Measurements from ENCODE around the gene AP5Z1. TPM values are rescaled to one million over a fixed set of nuclear protein-coding genes. Genes with fewer than 3 reads are reported as not detected.
A peak's percentile ranks its signal among the peaks of the same experiment; 100 is the strongest.

AP5Z1 gene
- polyA plus RNA-seq, 2 of the 4 experiments (the other 2 are of a cell fraction) = 6.8 to 21.8 TPM

DNA sequence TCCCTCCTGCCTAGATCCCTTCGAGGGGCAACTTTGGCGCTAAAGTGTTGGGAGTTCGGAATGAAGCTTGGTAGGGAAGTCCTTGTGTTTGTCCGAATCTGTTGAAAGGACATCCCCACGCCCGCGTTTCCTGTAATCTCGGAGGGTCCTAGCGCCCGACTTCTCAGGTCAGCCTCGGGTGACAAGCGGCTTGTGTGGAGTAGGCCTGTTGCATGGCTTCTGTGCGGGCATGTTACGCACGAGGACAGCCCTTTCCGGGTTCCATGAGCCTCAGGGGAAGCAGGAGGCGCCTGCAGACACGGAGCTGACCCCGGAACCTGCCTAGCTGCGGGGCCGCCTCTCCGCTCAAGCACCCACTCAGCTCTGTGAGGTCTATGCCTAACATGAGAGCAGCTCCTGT is 28.4 kb upstream of the AP5Z1 start:
- DNase-seq (ENCODE audit: low read depth in 1 of 2, low spot score in 1 of 2) = no peak
- TF ChIP-seq HOXB13 (CRISPR knock-in tag; IDR thresholded peaks at IDR 0.05; ENCODE audit: low read depth) (peak; percentile 62; the same call in 1 of the 2 replicates), KDM5A (IDR thresholded peaks at IDR 0.05) (no peak), ZNF302 (CRISPR knock-in tag; IDR thresholded peaks at IDR 0.05) (no peak), HOXB5 (CRISPR knock-in tag; IDR thresholded peaks at IDR 0.05) (no peak)
- Histone ChIP-seq H3K9me3 (no peaks in the 10 kb centered on the region), H3K4me3 (no peak overlapping the region), H3K27ac (peak overlapping the region; percentile 96 to 99), H3K4me1 (peaks cover 66% of the 10 kb centered on the region), H3K4me2 (peak overlapping the region; percentile 89)
- ChIA-PET CTCF (interaction anchor here (0.9 to 7.8 kb wide), 8 partner anchors 9 to 137 kb away, joined by 3 to 46 read pairs (median 3); partner anchors contain the start of gene RADIL), POLR2A (interaction anchor here (2.4 to 4.5 kb wide), 2 partner anchors 28 to 105 kb away, joined by 17 to 32 read pairs; partner anchors contain the start of gene AP5Z1)
- no peak for FAIRE-seq
- no peak for ATAC-seq
- WGBS (ENCODE audit: missing lambda C conversion rate) = 98% methylated on average over 20 of the region's 22 CpGs

DNA sequence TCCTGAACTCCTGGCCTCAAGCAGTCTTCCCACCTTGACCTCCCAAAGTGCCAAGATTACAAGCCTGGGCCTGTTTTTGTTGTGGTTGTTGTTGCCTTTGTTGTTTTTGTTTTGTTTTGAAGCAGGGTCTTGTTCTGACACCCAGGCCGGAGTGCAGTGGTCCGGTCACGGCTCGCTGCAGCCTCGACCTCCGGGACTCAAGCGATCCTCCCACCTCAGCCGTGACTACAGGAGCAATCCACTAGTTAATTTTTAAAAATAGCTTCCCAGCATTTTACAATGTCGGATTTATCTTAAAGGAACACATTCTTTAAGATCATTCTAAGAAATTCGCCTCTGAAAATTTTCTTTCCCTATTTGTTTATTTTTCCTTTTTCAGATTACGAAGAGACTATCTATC is 27.7 kb upstream of the AP5Z1 start:
- DNase-seq (ENCODE audit: low read depth in 1 of 2, low spot score in 1 of 2) (no peak), ATAC-seq (no peak), FAIRE-seq (no peak)
- no peak overlapping the region for H3K4me3 ChIP-seq
- H3K9me3 ChIP-seq = no peaks in the 10 kb centered on the region
- peak overlapping the region; percentile 35 for H3K4me2 ChIP-seq
- WGBS (ENCODE audit: missing lambda C conversion rate) = 63% methylated on average over 11 of the region's 11 CpGs
- CTCF ChIA-PET = interaction anchor here (0.9 to 7.8 kb wide), 2 partner anchors 8 to 59 kb away, joined by 3 to 46 read pairs; no protein-coding TSS in a partner anchor
- H3K27ac ChIP-seq = peak overlapping the region; percentile 96 to 99
- POLR2A ChIA-PET = interaction anchor here (4.5 kb wide), 1 partner anchor 106 kb away, joined by 32 read pairs; no protein-coding TSS in a partner anchor
- H3K4me1 ChIP-seq = peaks cover 58% of the 10 kb centered on the region
- TF ChIP-seq MYC (IDR thresholded peaks at IDR 0.05; ENCODE audit: borderline replicate concordance, low read length) = no peak
- TF ChIP-seq RARB (CRISPR knock-in tag; IDR thresholded peaks at IDR 0.05) = no peak
- TF ChIP-seq KDM5A (IDR thresholded peaks at IDR 0.05) = no peak
- TF ChIP-seq, protein P1, sequence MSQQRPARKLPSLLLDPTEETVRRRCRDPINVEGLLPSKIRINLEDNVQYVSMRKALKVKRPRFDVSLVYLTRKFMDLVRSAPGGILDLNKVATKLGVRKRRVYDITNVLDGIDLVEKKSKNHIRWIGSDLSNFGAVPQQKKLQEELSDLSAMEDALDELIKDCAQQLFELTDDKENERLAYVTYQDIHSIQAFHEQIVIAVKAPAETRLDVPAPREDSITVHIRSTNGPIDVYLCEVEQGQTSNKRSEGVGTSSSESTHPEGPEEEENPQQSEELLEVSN (IDR thresholded peaks at IDR 0.05; ENCODE audit: borderline replicate concordance, low read depth) = no peak
- no peak for TF ChIP-seq CHD4 (IDR thresholded peaks at IDR 0.05; ENCODE audit: borderline replicate concordance)
- no peak for TF ChIP-seq FOXS1 (CRISPR knock-in tag; IDR thresholded peaks at IDR 0.05)
- TF ChIP-seq, protein P2, sequence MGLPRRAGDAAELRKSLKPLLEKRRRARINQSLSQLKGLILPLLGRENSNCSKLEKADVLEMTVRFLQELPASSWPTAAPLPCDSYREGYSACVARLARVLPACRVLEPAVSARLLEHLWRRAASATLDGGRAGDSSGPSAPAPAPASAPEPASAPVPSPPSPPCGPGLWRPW (IDR thresholded peaks at IDR 0.05) = no peak
- TF ChIP-seq KDM1A (IDR thresholded peaks at IDR 0.05; ENCODE audit: low read depth) = no peak
- TF ChIP-seq, protein P3, sequence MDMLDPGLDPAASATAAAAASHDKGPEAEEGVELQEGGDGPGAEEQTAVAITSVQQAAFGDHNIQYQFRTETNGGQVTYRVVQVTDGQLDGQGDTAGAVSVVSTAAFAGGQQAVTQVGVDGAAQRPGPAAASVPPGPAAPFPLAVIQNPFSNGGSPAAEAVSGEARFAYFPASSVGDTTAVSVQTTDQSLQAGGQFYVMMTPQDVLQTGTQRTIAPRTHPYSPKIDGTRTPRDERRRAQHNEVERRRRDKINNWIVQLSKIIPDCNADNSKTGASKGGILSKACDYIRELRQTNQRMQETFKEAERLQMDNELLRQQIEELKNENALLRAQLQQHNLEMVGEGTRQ (IDR thresholded peaks at IDR 0.05) = no peak
- TF ChIP-seq TFCP2L1 (CRISPR knock-in tag; IDR thresholded peaks at IDR 0.05) = no peak

DNA sequence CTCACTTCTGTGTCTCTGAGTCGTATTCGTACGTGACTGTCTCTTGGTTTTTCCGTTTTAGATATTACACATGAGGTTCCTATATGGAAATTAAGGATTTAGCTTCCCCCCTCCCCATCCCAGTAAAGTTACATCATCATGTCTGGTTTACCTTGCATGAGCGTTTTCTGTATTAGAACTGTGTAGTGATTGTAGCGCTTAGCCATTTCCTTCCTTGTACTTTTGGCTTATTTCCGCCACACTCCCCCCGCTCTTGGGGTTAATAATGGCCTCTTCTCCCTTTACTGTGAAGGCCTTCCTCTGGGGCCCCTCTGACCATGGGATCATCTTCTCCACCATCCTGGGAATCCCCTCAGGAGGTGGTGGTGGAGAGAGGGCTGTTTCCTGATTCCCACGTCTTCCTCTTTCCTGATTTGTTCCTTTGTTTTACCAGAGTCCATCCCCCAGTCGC is 27.2 kb upstream of the AP5Z1 start:
- Histone ChIP-seq H3K4me3 (no peak overlapping the region), H3K27ac (peak overlapping the region; percentile 96 to 99; a peak in 5 of 6 replicates), H3K9me3 (no peaks in the 10 kb centered on the region), H3K4me1 (peaks cover 54% of the 10 kb centered on the region), H3K4me2 (peak overlapping the region; percentile 35; the same call in 2 of the 3 replicates)
- WGBS (ENCODE audit: missing lambda C conversion rate) = 88% methylated on average over 10 of the region's 10 CpGs
- ATAC-seq (no peak), FAIRE-seq (no peak), DNase-seq (ENCODE audit: low read depth in 1 of 2, low spot score in 1 of 2) (no peak)
- TF ChIP-seq FOSB (CRISPR knock-in tag; IDR thresholded peaks at IDR 0.05) (no peak), RARB (CRISPR knock-in tag; IDR thresholded peaks at IDR 0.05) (no peak), GATA3 (IDR thresholded peaks at IDR 0.05; ENCODE audit: borderline replicate concordance) (no peak), MAZ (IDR thresholded peaks at IDR 0.05; ENCODE audit: borderline replicate concordance, low read depth, low read length) (no peak), HEYL (CRISPR knock-in tag; IDR thresholded peaks at IDR 0.05) (no peak), EP300 (IDR thresholded peaks at IDR 0.05) (no peak), POLR2AphosphoS2 (conservative IDR thresholded peaks at IDR 0.05; ENCODE audit: low read length) (no peak), MAX (IDR thresholded peaks at IDR 0.05) (no peak), KDM1A (IDR thresholded peaks at IDR 0.05; ENCODE audit: low read depth) (no peak), EHMT2 (IDR thresholded peaks at IDR 0.05; ENCODE audit: low read depth) (no peak), ZSCAN20 (CRISPR knock-in tag; IDR thresholded peaks at IDR 0.05) (no peak), EHF (CRISPR knock-in tag; IDR thresholded peaks at IDR 0.05) (no peak), ZFP36 (IDR thresholded peaks at IDR 0.05; ENCODE audit: borderline replicate concordance, partially characterized antibody) (no peak), BHLHE40 (IDR thresholded peaks at IDR 0.05; ENCODE audit: low read depth, low read length) (no peak), NPAS2 (CRISPR knock-in tag; IDR thresholded peaks at IDR 0.05; ENCODE audit: borderline replicate concordance) (no peak), RFX5 (IDR thresholded peaks at IDR 0.05) (no peak), CHD4 (IDR thresholded peaks at IDR 0.05; ENCODE audit: borderline replicate concordance) (no peak)
- TF ChIP-seq, protein P4, sequence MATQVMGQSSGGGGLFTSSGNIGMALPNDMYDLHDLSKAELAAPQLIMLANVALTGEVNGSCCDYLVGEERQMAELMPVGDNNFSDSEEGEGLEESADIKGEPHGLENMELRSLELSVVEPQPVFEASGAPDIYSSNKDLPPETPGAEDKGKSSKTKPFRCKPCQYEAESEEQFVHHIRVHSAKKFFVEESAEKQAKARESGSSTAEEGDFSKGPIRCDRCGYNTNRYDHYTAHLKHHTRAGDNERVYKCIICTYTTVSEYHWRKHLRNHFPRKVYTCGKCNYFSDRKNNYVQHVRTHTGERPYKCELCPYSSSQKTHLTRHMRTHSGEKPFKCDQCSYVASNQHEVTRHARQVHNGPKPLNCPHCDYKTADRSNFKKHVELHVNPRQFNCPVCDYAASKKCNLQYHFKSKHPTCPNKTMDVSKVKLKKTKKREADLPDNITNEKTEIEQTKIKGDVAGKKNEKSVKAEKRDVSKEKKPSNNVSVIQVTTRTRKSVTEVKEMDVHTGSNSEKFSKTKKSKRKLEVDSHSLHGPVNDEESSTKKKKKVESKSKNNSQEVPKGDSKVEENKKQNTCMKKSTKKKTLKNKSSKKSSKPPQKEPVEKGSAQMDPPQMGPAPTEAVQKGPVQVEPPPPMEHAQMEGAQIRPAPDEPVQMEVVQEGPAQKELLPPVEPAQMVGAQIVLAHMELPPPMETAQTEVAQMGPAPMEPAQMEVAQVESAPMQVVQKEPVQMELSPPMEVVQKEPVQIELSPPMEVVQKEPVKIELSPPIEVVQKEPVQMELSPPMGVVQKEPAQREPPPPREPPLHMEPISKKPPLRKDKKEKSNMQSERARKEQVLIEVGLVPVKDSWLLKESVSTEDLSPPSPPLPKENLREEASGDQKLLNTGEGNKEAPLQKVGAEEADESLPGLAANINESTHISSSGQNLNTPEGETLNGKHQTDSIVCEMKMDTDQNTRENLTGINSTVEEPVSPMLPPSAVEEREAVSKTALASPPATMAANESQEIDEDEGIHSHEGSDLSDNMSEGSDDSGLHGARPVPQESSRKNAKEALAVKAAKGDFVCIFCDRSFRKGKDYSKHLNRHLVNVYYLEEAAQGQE (IDR thresholded peaks at IDR 0.05) = no peak
- POLR2A ChIA-PET = interaction anchor here (4.5 kb wide), 1 partner anchor 107 kb away, joined by 32 read pairs; no protein-coding TSS in a partner anchor
- CTCF ChIA-PET = no interaction called here
